ENCODE measurements around the gene TMOD2.
A peak's percentile ranks its signal among the peaks of the same experiment; 100 is the strongest.
"Not testable (repeated sequence)": the region's sequence is repeated elsewhere in the genome, so short reads cannot be mapped to it uniquely, and the experiment has no call there.

TMOD2 gene

GRCh38 chr15:51775967-51776816, 24.8 kb downstream of the TMOD2 start:
- peak; percentile 8 for DNase-seq

GRCh38 chr15:51776952-51777569, 25.7 kb downstream of the TMOD2 start:
- peak; percentile 48 for DNase-seq

- no peak for DNase-seq
Observed at GRCh38 chr15:51780636-51781035, 29.2 kb downstream of the TMOD2 start.

GRCh38 chr15:51781506-51781905, 30.1 kb downstream of the TMOD2 start:
- DNase-seq, result no peak

- no peak for DNase-seq
Observed at GRCh38 chr15:51782357-51782896, 31.0 kb downstream of the TMOD2 start.

GRCh38 chr15:51783967-51784366, 32.6 kb downstream of the TMOD2 start:
- no peak for DNase-seq

- DNase-seq, result not testable (repeated sequence)
Observed at GRCh38 chr15:51787130-51787529, 35.7 kb downstream of the TMOD2 start.

GRCh38 chr15:51792474-51792873, 41.1 kb downstream of the TMOD2 start:
- not testable (repeated sequence) for DNase-seq

- no peak for DNase-seq
Observed at GRCh38 chr15:51793521-51794305, 42.3 kb downstream of the TMOD2 start.

- DNase-seq, result peak; percentile 78
Observed at GRCh38 chr15:51796847-51797401, 45.5 kb downstream of the TMOD2 start.

GRCh38 chr15:51798281-51798680, 46.9 kb downstream of the TMOD2 start:
- DNase-seq, result no peak

GRCh38 chr15:51799282-51800252, 48.2 kb downstream of the TMOD2 start:
- no peak for DNase-seq

GRCh38 chr15:51801391-51801835, 50.0 kb downstream of the TMOD2 start:
- peak; percentile 88 for DNase-seq

GRCh38 chr15:51802593-51802992, 51.2 kb downstream of the TMOD2 start:
- DNase-seq, result no peak

GRCh38 chr15:51803965-51804364, 52.6 kb downstream of the TMOD2 start:
- no peak for DNase-seq

- DNase-seq, result no peak
Observed at GRCh38 chr15:51806123-51806522, 54.7 kb downstream of the TMOD2 start.

- DNase-seq, result no peak
Observed at GRCh38 chr15:51809457-51809856, 58.1 kb downstream of the TMOD2 start.

GRCh38 chr15:51812598-51812997, 61.2 kb downstream of the TMOD2 start:
- DNase-seq, result no peak

GRCh38 chr15:51814606-51815005, 63.2 kb downstream of the TMOD2 start:
- no peak for DNase-seq

- no peak for DNase-seq
Observed at GRCh38 chr15:51816611-51817010, 65.2 kb downstream of the TMOD2 start.

- no peak for DNase-seq
Observed at GRCh38 chr15:51818150-51818549, 66.8 kb downstream of the TMOD2 start.

- no peak for DNase-seq
Observed at GRCh38 chr15:51825698-51826097, 74.3 kb downstream of the TMOD2 start.

Measured in DMS 273 treated with DMSO at 0.1 percent for 48 hours (cell line).